IMR-90 (cell line): ENCODE data around the gene DGKE. TPM values are rescaled to one million over a fixed set of nuclear protein-coding genes. Genes with fewer than 3 reads are reported as not detected.

Source experiments
- ATAC-seq: fragments of 200-7000 bp; cut with Tn5 transposase; 2 replicates; pipeline ENCODE4 v1.9.1; 2020; ENCODE audit warnings: low read depth, mild to moderate bottlenecking, moderate library complexity
- BruUV-seq: library from RNA; stranded (reverse); fragments of 400-500 nt; replicated peaks from 2 replicates; lab custom pipeline; 2021; lab: Mats Ljungman, UMichigan
- CTCF ChIA-PET: fragments of 300-600 bp; formaldehyde crosslinking; extraction: SDS; loops from one replicate; lab custom pipeline; 2021; ENCODE audit warnings: antibody characterized with exemption; lab: Yijun Ruan, JAX
- POLR2A ChIA-PET: fragments of 300-600 bp; sonication (Branson Sonifier 250); formaldehyde crosslinking; loops from one replicate; lab custom pipeline; 2022; ENCODE audit warnings: antibody characterized with exemption; ENCODE audit not compliant: unreplicated experiment; lab: Charles Lee
- DNase-seq: peaks from one replicate; pipeline ENCODE4 v3.0.0; 2013
- H2AFZ ChIP-seq: replicated peaks from 2 replicates; pipeline ENCODE3; 2013; ENCODE audit warnings: low read length, mild to moderate bottlenecking; ENCODE audit not compliant: poor library complexity
- H2AK5ac ChIP-seq: 2 replicates; pipeline ENCODE4 v1.6.1; 2013; ENCODE audit warnings: low read depth, low read length, inconsistent platforms
- H2AK9ac ChIP-seq: replicated peaks from 2 replicates; pipeline ENCODE3; 2013; ENCODE audit warnings: mild to moderate bottlenecking, low read depth, low read length, moderate library complexity; ENCODE audit not compliant: poor library complexity
- H2BK120ac ChIP-seq: 2 replicates; pipeline ENCODE4 v1.6.1; 2013; ENCODE audit warnings: low read depth, low read length, inconsistent platforms
- H2BK15ac ChIP-seq: 3 replicates; pipeline ENCODE4 v1.6.1; 2013; ENCODE audit warnings: low read depth, low read length, inconsistent platforms
- H2BK20ac ChIP-seq: 2 replicates; pipeline ENCODE4 v1.6.1; 2013; ENCODE audit warnings: low read depth, mild to moderate bottlenecking, inconsistent platforms, low read length, moderate library complexity
- H2BK5ac ChIP-seq: 2 replicates; pipeline ENCODE4 v1.6.1; 2013; ENCODE audit warnings: mild to moderate bottlenecking, low read depth, low read length, inconsistent platforms; ENCODE audit not compliant: poor library complexity, severe bottlenecking
- H3K14ac ChIP-seq: replicated peaks from 2 replicates; pipeline ENCODE4 v1.6.1; 2013; ENCODE audit warnings: low read depth, low read length, inconsistent platforms
- H3K18ac ChIP-seq: 2 replicates; pipeline ENCODE4 v1.6.1; 2013; ENCODE audit warnings: low read depth, low read length, control low read depth
- H3K23ac ChIP-seq: 2 replicates; pipeline ENCODE4 v1.6.1; 2013; ENCODE audit warnings: low read depth, low read length, inconsistent platforms
- H3K27ac ChIP-seq: 2 replicates; pipeline ENCODE4 v1.5.1; 2013; ENCODE audit warnings: mild to moderate bottlenecking, control low read depth, low read length; ENCODE audit not compliant: insufficient read depth
- H3K27me3 ChIP-seq: 2 replicates; pipeline ENCODE4 v1.6.1; 2013; ENCODE audit warnings: low read length; ENCODE audit not compliant: control insufficient read depth, insufficient read depth
- H3K36me3 ChIP-seq: 2 replicates; pipeline ENCODE4 v1.6.1; 2013; ENCODE audit warnings: low read length, mixed read lengths; ENCODE audit not compliant: control insufficient read depth, insufficient read depth
- H3K4ac ChIP-seq: 2 replicates; pipeline ENCODE4 v1.6.1; 2013; ENCODE audit warnings: low read depth, low read length, inconsistent platforms
- H3K4me1 ChIP-seq: 2 replicates; pipeline ENCODE4 v1.6.1; 2013; ENCODE audit warnings: low read length, mixed read lengths; ENCODE audit not compliant: control insufficient read depth, insufficient read depth
- H3K4me2 ChIP-seq: 2 replicates; pipeline ENCODE4 v1.6.1; 2013; ENCODE audit warnings: low read depth, mild to moderate bottlenecking, control low read depth, low read length, moderate library complexity
- H3K4me3 ChIP-seq: 2 replicates; pipeline ENCODE4 v1.5.1; 2013; ENCODE audit warnings: low read depth, mild to moderate bottlenecking, control low read depth, low read length, moderate library complexity; ENCODE audit not compliant: insufficient read depth
- H3K56ac ChIP-seq: 2 replicates; pipeline ENCODE4 v1.6.1; 2013; ENCODE audit warnings: low read length, inconsistent platforms; ENCODE audit not compliant: insufficient read depth; ENCODE audit errors: extremely low read depth
- H3K79me1 ChIP-seq, 2 experiments: 2 replicates each; pipeline ENCODE4 v1.6.1; 2013; ENCODE audit warnings: low read length in 2 of 2, inconsistent platforms in 1 of 2, low read depth in 1 of 2
- H3K9ac ChIP-seq: 2 replicates; pipeline ENCODE4 v1.6.1; 2013; ENCODE audit warnings: low read depth, low read length, control low read depth
- H3K9me1 ChIP-seq: 2 replicates; pipeline ENCODE4 v1.6.1; 2013; ENCODE audit warnings: low read length, inconsistent platforms; ENCODE audit not compliant: insufficient read depth
- H3K9me3 ChIP-seq: 2 replicates; pipeline ENCODE4 v1.6.1; 2013; ENCODE audit warnings: low read length; ENCODE audit not compliant: control insufficient read depth, insufficient read depth
- H4K20me1 ChIP-seq: 2 replicates; pipeline ENCODE4 v1.6.1; 2013; ENCODE audit warnings: low read length, inconsistent platforms; ENCODE audit not compliant: insufficient read depth
- H4K5ac ChIP-seq: 2 replicates; pipeline ENCODE4 v1.6.1; 2013; ENCODE audit warnings: mild to moderate bottlenecking, low read depth, low read length, control low read depth
- H4K8ac ChIP-seq, 2 experiments: 2 replicates each; pipeline ENCODE4 v1.6.1; 2013; ENCODE audit warnings: low read depth in 2 of 2, low read length in 2 of 2, control low read depth in 1 of 2, inconsistent platforms in 1 of 2
- H4K91ac ChIP-seq: 2 replicates; pipeline ENCODE4 v1.6.1; 2013; ENCODE audit warnings: low read depth, low read length, inconsistent platforms; ENCODE audit not compliant: insufficient read depth
- BHLHE40 ChIP-seq: fragments of 150-350 bp; IDR thresholded peaks from 2 replicates; pipeline ENCODE4 v1.6.1; 2016; ENCODE audit warnings: mild to moderate bottlenecking, low read depth, low read length
- CEBPB ChIP-seq: IDR thresholded peaks from 2 replicates; pipeline ENCODE4 v1.6.1; 2012; ENCODE audit warnings: low read depth, low read length, improper control_type of control experiment
- CHD1 ChIP-seq: IDR thresholded peaks from 2 replicates; pipeline ENCODE4 v1.6.1; 2012; ENCODE audit warnings: low read depth, low read length, improper control_type of control experiment
- FOS ChIP-seq: fragments of 150-350 bp; IDR thresholded peaks from 2 replicates; pipeline ENCODE4 v1.6.1; 2016; ENCODE audit warnings: low read depth, low read length
- MAFK ChIP-seq: IDR thresholded peaks from 2 replicates; pipeline ENCODE4 v1.6.1; 2012; ENCODE audit warnings: low read depth, low read length, improper control_type of control experiment
- MAZ ChIP-seq: IDR thresholded peaks from 2 replicates; pipeline ENCODE4 v1.6.1; 2012; ENCODE audit warnings: low read depth, mild to moderate bottlenecking, low read length, improper control_type of control experiment, moderate library complexity, borderline replicate concordance
- MXI1 ChIP-seq: IDR thresholded peaks from 2 replicates; pipeline ENCODE4 v1.6.1; 2012; ENCODE audit warnings: low read depth, mild to moderate bottlenecking, low read length, moderate library complexity, borderline replicate concordance
- NFE2L2 ChIP-seq: fragments of 150-350 bp; IDR thresholded peaks from 2 replicates; pipeline ENCODE4 v1.6.1; 2016; ENCODE audit warnings: low read depth, mild to moderate bottlenecking, low read length
- POLR2A ChIP-seq: IDR thresholded peaks from 2 replicates; pipeline ENCODE4 v1.6.1; 2012; ENCODE audit warnings: mild to moderate bottlenecking, low read depth, low read length
- RAD21 ChIP-seq: IDR thresholded peaks from 2 replicates; pipeline ENCODE4 v1.6.1; 2012; ENCODE audit warnings: low read length, improper control_type of control experiment
- RCOR1 ChIP-seq: IDR thresholded peaks from 2 replicates; pipeline ENCODE4 v1.6.1; 2012; ENCODE audit warnings: mild to moderate bottlenecking, low read length, improper control_type of control experiment; ENCODE audit not compliant: insufficient replicate concordance
- RFX5 ChIP-seq: IDR thresholded peaks from 2 replicates; pipeline ENCODE4 v1.8.0; 2012; ENCODE audit warnings: low read depth, mild to moderate bottlenecking, low read length, moderate library complexity
- USF2 ChIP-seq: fragments of 150-350 bp; IDR thresholded peaks from 2 replicates; pipeline ENCODE4 v1.6.1; 2017; ENCODE audit warnings: mild to moderate bottlenecking, antibody characterized with exemption, low read length, low read depth
- WGBS, 2 experiments: methylation state at CpG; one replicate each; pipeline versions ENCODE4 v1.1.5 to v1.1.7; 2013; ENCODE audit warnings: missing lambda C conversion rate in 2 of 2; ENCODE audit not compliant: insufficient read length in 1 of 2; ENCODE audit errors: extremely low coverage in 2 of 2; 5-methylcytosine and 5-hydroxymethylcytosine counted together
- dilution Hi-C: fragments of 300-500 bp; cut with HindIII; formaldehyde crosslinking; loops from one replicate; pipeline ENCODE4 v1.14.3; 2018; ENCODE audit warnings: low sequenced_read_pairs; ENCODE audit not compliant: unreplicated experiment
- in situ Hi-C: fragments of 300-500 bp; cut with MboI; formaldehyde crosslinking; loops from 3 replicates; pipeline ENCODE4 v1.14.3; 2019; ENCODE audit warnings: low sequenced_read_pairs, inconsistent platforms, mixed read lengths
- intact Hi-C: fragments of 100-400 bp; cut with micrococcal nuclease; formaldehyde crosslinking; loops from 2 replicates; pipeline ENCODE4 v1.10.0; 2022
- polyA plus RNA-seq, 3 experiments: library from polyadenylated mRNA; depleted of rRNA; stranded (reverse); fragments of >200 nt; gene quantifications; 2 replicates each; pipeline ENCODE4 v1.2.3, GENCODE V29; 2012; ENCODE audit warnings: low replicate concordance in 1 of 3
- total RNA-seq: library from RNA; depleted of rRNA; stranded (reverse); fragments of >200 nt; gene quantifications from 2 replicates; pipeline ENCODE4 v1.2.3, GENCODE V29; 2012
- TF ChIP-seq, protein P1 (sequence below): conservative IDR thresholded peaks from 2 replicates; pipeline ENCODE4 v1.5.1; 2012; ENCODE audit warnings: mild to moderate bottlenecking, low read depth, low read length, improper control_type of control experiment
- TF ChIP-seq, protein P2 (sequence below): fragments of 150-350 bp; IDR thresholded peaks from 2 replicates; pipeline ENCODE4 v1.6.1; 2016; ENCODE audit warnings: low read depth, mild to moderate bottlenecking, low read length, moderate library complexity, borderline replicate concordance

The DGKE gene
- total and polyA plus RNA-seq, 2 of the 4 experiments (the other 2 are of a cell fraction): 3.9 to 5.0 TPM

GRCh38 chr17:56786989-56787482, 46.9 kb upstream of the DGKE start:
- Histone ChIP-seq H2BK20ac (peak overlapping the region; percentile 91), H2BK5ac (peak overlapping the region; percentile 74), H3K27me3 (no peaks in the 10 kb centered on the region), H3K9me3 (no peaks in the 10 kb centered on the region), H2BK15ac (peak overlapping the region; percentile 56; the same call in 2 of the 3 replicates), H3K36me3 (no peaks in the 10 kb centered on the region), H2AFZ (no peak overlapping the region), H3K79me1 (no peaks in the 10 kb centered on the region), H3K23ac (0 out of 2 replicates have a peak overlapping the region, but pooled peaks have one; percentile 26), H4K8ac (peak overlapping the region in 1 of 2 experiments; percentile 65; a peak in 2 of 4 replicates), H3K9ac (no peak overlapping the region), H2BK120ac (peak overlapping the region; percentile 89), H2AK9ac (no peak overlapping the region), H3K14ac (peak overlapping the region; percentile 41), H3K4me3 (no peak overlapping the region), H3K27ac (peak overlapping the region; percentile 45), H3K4ac (peak overlapping the region; percentile 80; the same call in 1 of the 2 replicates), H3K9me1 (peaks cover 13% of the 10 kb centered on the region), H4K5ac (no peak overlapping the region), H3K56ac (no peak overlapping the region), H4K91ac (peak overlapping the region; percentile 19; the same call in 1 of the 2 replicates), H2AK5ac (peak overlapping the region; percentile 63; the same call in 1 of the 2 replicates), H3K4me2 (no peak overlapping the region; the same call in 1 of the 2 replicates), H4K20me1 (no peaks in the 10 kb centered on the region), H3K18ac (peak overlapping the region; percentile 62), H3K4me1 (peaks cover 15% of the 10 kb centered on the region)
- dilution Hi-C loops (no loop called here), intact Hi-C loops (no loop called here), in situ Hi-C loops (no loop called here)
- WGBS, 2 experiments: no CpG with 5 or more reads among the region's 7 CpGs
- ATAC-seq (peak; percentile 89), DNase-seq (peak; percentile 98)
- POLR2A ChIA-PET: no interaction called here
- BruUV-seq: no TSS peak
- CTCF ChIA-PET: interaction anchor here (1.2 kb wide), 1 partner anchor 72 kb away, joined by 4 read pairs; no protein-coding TSS in a partner anchor
- TF ChIP-seq CEBPB: peak; percentile 95
- no peak for TF ChIP-seq MAZ
- no peak for TF ChIP-seq POLR2A
- TF ChIP-seq RAD21: no peak
- peak; percentile 98 for TF ChIP-seq BHLHE40
- TF ChIP-seq MXI1: 0 out of 2 replicates have a peak, but pooled peaks have one; percentile 12
- TF ChIP-seq NFE2L2: no peak
- TF ChIP-seq FOS: peak; percentile 95
- TF ChIP-seq MAFK: no peak
- TF ChIP-seq RFX5: no peak
- TF ChIP-seq USF2: peak; percentile 79; the same call in 1 of the 2 replicates
- no peak for TF ChIP-seq CHD1
- TF ChIP-seq RCOR1: no peak
- TF ChIP-seq, protein P1, sequence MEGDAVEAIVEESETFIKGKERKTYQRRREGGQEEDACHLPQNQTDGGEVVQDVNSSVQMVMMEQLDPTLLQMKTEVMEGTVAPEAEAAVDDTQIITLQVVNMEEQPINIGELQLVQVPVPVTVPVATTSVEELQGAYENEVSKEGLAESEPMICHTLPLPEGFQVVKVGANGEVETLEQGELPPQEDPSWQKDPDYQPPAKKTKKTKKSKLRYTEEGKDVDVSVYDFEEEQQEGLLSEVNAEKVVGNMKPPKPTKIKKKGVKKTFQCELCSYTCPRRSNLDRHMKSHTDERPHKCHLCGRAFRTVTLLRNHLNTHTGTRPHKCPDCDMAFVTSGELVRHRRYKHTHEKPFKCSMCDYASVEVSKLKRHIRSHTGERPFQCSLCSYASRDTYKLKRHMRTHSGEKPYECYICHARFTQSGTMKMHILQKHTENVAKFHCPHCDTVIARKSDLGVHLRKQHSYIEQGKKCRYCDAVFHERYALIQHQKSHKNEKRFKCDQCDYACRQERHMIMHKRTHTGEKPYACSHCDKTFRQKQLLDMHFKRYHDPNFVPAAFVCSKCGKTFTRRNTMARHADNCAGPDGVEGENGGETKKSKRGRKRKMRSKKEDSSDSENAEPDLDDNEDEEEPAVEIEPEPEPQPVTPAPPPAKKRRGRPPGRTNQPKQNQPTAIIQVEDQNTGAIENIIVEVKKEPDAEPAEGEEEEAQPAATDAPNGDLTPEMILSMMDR: no peak
- TF ChIP-seq, protein P2, sequence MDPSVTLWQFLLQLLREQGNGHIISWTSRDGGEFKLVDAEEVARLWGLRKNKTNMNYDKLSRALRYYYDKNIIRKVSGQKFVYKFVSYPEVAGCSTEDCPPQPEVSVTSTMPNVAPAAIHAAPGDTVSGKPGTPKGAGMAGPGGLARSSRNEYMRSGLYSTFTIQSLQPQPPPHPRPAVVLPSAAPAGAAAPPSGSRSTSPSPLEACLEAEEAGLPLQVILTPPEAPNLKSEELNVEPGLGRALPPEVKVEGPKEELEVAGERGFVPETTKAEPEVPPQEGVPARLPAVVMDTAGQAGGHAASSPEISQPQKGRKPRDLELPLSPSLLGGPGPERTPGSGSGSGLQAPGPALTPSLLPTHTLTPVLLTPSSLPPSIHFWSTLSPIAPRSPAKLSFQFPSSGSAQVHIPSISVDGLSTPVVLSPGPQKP: no peak
